GM19468 (cell line): ENCODE measurements around the gene UQCRH.
"Not testable (repeated sequence)": the region's sequence is repeated elsewhere in the genome, so short reads cannot be mapped to it uniquely, and the experiment has no call there.

Experiments used
- ATAC-seq: cut with Tn5 transposase; IDR thresholded peaks from one replicate; pipeline ENCODE4 v1.9.1; 2021; ENCODE audit warnings: mild to moderate bottlenecking, moderate library complexity, moderate number of reproducible peaks; ENCODE audit not compliant: unreplicated experiment; ENCODE audit errors: extremely low read depth

Gene UQCRH

GRCh38 chr1:46298387-46298786 is 5.1 kb upstream of the UQCRH start:
- no peak for ATAC-seq

DNA sequence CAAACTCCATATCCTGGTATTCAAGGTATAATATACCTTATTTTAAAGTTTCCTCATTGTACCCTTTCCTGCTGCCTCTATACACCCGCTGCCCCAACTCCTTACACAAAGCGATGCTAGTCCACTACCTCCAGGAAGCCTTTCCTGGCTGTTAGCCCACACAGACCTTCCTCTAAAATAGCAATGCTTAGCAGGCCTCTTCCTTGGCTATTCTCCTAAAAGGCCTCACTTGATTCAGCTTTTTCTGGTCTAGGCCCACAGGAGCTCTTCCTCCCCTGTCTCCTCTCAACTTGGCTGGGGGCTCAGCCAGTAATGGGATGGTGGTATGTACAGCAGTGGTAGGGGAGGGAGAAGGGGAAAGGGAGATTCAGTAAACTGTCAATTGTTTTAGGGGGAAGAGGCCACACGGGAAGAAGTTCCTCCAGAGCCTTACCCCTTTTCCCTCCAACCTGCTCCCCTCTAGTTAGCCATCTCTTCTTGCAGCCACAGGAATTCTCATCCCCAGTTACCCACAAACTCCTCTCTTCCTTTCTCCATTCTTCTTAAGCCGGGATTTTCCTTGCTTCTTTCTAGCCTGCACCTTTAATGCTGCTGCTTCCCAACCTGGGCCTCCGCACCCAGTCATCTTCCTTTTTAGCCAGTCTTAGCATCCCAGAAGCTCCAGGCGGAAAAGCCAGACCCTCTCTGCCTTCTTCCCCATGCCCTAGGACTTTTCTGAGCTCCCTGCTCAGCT is 2.7 kb upstream of the UQCRH start:
- ATAC-seq = no peak

DNA sequence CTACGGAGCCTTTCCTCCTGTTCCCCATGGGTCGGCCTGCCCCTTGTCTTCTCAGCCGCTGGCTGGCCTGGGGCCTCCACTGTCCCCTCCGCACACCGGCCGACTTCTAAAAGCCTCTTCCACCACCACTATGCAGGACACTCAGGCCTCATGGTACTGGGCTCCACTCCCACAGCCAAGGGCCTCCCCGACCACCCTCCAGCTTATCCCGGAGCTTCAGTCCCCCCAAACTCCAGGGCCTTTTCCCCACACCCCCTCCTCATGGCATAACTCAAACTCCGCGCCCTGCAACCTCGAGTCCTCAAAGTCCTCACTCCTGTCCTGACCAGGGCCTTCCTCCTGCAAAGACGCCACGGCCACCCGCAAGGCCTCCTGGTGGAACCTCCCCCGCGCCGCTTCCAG is 2.1 kb upstream of the UQCRH start:
- no peak for ATAC-seq

GRCh38 chr1:46301808-46302640 is 1.5 kb upstream of the UQCRH start:
- ATAC-seq = no peak

GRCh38 chr1:46302641-46303037 is 859 bp upstream of the UQCRH start:
- no peak for ATAC-seq

DNA sequence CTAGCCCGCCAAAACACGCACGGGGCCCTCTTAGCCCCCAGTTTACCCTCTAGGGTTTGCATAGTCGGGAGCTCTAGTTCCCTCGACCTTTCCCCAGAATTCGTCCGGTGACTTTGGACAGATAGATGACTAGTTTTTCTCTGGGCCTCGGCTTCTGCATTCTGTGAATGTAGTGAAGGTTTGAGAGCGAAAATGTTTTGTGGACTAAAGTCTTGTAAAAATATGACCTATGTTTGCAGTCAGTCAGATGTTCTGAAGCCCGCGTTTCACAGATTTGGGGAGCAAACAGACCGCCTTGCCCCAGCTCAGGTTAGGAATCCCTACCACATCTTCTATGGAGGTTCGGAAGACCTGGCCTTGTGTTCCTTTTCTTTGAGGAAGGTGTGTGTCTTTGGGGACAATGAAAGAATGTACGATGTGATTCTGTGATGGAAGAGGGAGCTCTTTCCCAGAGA is 401 bp downstream of the UQCRH start:
- no peak for ATAC-seq

- ATAC-seq = no peak
These were observed 2.6 kb downstream of the UQCRH start for GRCh38 chr1:46306159-46306530.

DNA sequence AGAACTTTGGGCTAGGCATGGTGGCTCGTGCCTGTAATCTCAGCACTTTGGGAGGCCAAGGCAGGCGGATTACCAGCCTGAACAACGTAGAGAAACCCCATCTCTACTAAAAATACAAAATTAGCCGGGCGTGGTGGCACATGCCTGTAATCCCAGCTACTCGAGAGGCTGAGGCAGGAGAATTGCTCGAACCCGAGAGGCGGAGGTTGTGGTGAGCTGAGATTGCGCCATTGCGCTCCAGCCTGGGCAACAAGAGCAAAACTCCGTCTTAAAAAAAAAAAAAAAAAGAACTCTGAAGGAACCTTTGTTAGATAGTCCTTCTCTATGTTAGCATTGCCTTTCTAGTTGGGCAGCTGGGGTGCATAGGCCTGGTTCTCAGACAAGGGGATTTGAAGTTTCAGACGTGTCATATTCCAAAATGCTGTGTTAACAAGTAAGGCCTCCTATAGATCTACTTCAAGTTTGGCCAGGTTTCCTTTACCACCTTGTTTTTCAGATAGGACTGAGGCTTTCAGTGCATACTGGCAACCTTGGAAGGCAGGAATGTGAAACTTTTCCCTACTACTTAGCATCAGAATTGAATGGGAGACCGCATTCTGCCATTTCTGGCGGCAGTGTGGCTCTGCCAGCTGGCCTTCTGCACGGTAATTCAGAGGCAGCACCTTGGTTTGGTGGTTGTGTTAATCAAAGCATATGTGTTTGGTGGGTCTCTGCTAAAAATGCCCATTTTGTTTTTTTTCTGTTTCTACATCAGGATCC is 6.1 kb downstream of the UQCRH start:
- no peak for ATAC-seq

DNA sequence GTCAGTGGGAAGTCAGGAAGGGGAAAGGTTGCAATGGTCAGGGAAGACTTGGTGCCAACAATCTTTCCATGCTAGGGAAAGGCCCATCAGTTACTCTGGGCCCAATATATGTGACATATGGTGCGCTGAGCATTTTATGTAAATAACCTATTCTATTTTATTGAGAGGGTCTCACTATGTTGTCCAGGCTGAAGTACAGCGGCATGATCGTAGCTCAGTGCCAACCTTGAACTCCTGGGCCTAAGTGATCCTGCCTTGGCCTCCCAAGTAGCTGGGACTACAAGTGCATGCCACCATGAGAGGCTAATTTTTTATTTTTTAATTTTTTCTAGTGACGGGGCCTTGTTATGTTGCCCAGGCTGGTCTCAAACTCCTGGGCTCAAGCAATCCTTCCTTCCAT is 6.8 kb downstream of the UQCRH start:
- ATAC-seq = no peak

GRCh38 chr1:46315669-46316403 is 12.3 kb downstream of the UQCRH start:
- no peak for ATAC-seq

DNA sequence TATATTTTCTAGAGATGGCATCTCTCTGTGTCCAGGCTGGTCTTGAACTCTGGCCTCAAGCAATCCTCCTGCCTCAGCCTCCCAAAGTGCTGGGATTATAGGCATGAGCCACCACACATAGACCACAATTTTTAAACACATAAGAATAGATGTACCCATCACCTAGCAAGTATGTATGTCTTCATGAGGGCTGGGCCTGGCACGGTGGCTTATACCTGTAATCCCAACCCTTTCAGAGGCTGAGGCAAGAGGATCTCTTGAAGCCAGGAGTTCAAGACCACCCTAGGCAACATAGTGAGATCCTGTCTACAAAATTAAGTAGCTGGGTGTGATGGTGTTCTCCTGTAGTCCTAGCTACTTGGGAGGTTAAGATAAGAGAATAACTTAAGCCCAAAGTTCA is 13.8 kb downstream of the UQCRH start:
- no peak for ATAC-seq

DNA sequence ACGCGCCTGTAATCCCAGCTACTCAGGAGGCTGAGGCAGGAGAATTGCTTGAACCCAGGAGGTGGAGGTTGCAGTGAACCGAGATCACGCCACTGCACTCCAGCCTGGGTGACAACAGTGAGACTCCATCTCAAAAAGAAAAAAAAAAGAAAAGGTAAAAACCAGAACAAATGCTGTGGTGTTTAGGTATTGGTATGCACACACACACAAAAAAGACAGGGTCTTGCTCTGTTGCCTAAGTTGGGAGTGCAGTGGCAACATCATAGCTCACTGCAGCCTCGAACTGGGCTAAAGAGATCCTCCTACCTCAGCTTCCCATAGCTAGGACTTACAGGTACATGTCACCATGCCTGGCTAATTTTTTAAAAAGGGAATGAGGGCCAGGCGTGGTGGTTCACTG is 15.8 kb downstream of the UQCRH start:
- ATAC-seq = not testable (repeated sequence)

DNA sequence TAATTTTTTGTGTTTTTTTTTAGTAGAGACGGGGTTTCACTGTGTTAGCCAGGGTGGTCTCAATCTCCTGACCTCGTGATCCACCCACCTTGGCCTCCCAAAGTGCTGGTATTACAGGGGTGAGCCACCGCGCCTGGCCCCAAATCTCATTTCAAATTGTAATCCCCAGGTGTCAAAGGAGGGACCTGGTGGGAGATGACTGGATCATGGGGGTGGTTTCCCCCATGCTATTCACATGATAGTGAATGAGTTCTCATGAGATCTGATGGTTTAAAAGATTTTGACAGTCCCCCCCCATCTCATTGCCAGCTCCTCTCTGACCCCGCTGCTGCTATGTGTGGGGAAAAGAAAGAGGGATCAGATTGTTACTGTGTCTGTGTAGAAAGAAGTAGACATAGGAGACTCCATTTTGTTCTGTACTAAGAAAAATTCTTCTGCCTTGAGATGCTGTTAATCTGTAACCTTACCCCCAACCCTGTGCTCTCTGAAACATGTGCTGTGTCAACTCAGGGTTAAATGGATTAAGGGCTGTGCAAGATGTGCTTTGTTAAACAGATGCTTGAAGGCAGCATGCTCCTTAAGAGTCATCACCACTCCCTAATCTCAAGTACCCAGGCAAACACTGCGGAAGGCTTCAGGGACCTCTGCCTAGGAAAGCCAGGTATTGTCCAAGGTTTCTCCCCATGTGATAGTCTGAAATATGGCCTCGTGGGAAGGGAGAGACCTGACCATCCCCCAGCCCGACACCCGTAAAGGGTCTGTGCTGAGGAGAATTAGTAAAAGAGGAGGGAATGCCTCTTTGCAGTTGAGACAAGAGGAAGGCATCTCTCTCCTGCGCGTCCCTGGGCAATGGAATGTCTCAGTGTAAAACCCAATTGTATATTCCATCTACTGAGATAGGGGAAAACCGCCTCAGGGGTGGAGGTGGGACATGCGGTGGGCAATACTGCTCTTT is 16.7 kb downstream of the UQCRH start:
- ATAC-seq = not testable (repeated sequence)

DNA sequence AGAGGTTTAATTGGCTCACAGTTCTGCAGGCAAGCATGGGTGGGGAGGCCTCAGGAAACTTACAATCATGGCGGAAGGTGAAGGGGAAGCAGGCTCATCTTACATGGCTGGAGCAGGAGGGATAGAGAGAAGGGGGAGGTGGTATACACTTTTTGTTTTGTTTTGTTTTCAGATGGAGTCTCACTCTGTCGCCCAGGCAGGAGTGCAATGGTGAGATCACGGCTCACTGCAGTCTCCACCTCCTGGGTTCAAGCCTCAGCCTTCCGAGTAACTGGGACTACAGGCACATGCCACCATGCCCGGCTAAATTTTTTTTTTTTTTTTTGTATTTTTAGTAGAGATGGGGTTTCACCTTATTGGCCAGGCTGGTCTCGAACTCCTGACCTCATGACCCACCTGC is 18.7 kb downstream of the UQCRH start:
- ATAC-seq = not testable (repeated sequence)

DNA sequence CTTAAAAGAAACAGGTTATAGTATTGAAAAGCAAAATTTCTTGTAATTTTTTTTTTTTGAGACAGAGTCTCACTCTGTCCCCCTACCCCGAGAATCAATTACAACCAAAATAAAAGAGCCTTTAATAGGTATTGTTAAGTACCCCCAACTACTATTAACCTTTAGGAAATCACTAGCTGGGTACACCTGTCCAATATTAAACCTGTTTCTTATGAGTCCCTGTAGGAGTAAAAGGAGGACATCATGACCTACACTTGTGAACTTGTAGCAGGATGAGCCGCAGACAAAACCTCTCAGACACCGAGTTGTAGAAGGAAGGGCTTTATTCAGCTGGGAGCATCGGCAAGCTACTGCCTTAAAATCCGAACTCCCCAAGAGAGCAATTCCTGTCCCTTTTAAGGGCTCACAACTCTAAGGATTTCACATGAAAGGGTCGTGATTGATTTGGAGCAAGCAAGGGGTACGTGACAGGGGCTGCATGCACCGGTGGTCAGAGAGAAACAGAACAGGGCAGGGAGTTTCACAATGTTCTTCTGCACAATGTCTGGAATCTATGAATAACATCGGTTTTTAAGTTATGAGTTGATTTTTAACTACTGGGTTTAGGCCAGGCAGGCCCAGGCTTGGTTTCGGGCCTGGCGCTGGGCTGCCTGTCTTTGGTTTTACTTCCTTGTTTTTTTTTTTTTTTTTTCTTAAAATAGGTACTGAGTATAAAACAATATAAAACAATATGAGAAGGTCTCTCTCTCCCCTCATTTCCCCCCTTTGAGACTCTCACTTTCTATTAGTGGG is 22.0 kb downstream of the UQCRH start:
- not testable (repeated sequence) for ATAC-seq

- not testable (repeated sequence) for ATAC-seq
These were observed 24.7 kb downstream of the UQCRH start for GRCh38 chr1:46328182-46328581.

- ATAC-seq = not testable (repeated sequence)
These were observed 26.3 kb downstream of the UQCRH start for GRCh38 chr1:46329807-46330206.

DNA sequence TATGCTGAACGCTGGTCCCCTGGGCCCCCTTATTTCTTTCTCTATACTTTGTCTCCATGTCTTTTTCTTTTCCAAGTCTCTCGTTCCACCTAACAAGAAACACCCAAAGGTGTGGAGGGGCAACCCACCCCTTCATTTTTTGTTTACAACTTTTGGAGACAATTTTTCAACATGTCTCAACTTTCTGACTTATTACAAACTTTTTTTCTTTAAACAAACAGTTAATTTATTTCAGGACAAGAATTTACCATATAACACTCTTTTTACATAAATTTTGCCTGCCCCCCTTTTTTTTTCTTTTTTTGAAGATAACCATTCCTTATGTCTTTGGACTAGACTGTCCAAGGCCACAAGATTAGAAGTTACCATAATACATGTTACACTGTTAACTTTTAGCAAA is 26.9 kb downstream of the UQCRH start:
- not testable (repeated sequence) for ATAC-seq
